ENCODE measurements around the gene DPH2.

DNA sequence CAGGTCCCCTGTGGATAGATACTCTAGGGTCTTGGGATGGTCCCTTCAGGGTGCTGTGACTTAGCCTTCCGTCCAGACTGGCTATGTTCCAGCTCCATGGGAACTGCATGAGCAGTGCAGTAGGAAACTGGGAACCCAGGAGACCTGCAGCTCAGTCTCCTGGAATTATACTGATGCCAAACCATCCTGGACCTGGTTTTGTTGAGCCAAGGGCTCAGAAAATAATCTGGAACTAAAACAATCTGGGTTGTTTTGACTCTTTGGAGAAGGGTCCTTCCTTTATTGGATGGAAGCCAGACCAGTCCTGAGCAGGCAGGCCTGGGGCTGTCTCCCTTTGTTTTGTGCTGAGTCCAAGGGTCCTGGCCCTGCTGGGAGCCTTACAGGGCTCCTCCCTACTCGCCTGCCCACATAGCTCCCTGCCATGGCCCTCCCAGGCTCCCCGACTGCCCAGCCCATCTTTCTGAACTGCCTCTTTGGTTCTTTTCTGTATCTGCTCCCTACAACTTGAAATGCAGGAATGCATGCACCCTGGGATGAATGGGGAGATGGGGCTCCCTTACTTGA is 21.9 kb upstream of the DPH2 start:
- TF ChIP-seq POLR2A (IDR thresholded peaks at IDR 0.05) = no peak
- TF ChIP-seq, protein P1, sequence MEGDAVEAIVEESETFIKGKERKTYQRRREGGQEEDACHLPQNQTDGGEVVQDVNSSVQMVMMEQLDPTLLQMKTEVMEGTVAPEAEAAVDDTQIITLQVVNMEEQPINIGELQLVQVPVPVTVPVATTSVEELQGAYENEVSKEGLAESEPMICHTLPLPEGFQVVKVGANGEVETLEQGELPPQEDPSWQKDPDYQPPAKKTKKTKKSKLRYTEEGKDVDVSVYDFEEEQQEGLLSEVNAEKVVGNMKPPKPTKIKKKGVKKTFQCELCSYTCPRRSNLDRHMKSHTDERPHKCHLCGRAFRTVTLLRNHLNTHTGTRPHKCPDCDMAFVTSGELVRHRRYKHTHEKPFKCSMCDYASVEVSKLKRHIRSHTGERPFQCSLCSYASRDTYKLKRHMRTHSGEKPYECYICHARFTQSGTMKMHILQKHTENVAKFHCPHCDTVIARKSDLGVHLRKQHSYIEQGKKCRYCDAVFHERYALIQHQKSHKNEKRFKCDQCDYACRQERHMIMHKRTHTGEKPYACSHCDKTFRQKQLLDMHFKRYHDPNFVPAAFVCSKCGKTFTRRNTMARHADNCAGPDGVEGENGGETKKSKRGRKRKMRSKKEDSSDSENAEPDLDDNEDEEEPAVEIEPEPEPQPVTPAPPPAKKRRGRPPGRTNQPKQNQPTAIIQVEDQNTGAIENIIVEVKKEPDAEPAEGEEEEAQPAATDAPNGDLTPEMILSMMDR (IDR thresholded peaks at IDR 0.05) = no peak

Measured in right lobe of liver (tissue), 4 donors.